Inflammatory macrophage treated with lipopolysaccharide for 4 hours (primary cell): ENCODE measurements around the gene LY6G6F.

Experiments used
- DNase-seq: peaks from one replicate; pipeline ENCODE4 v3.0.0-alpha.2; 2020

LY6G6F gene

GRCh38 chr6:31742894-31743293, 36.2 kb downstream of the LY6G6F start:
- DNase-seq: no peak

DNA sequence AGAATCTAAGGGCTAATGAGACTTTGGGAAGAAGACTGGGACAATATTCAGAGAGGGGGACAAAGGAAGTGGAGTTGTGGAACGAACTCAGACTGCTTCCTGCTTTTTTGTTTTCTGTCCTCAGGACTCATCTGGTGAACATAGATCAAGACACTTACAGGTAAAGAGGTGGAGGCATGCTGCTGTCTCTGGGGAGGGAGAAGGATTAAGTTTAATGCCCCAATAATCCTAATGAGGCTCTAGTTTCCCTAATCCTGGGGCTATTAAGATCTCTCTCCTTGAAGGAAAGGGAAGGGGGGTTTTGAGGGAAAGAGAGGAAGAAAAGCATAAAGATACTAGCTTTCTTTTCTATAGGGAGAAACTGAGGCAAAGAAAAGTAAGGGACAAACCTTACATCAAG, 37.8 kb downstream of the LY6G6F start:
- DNase-seq: no peak

DNA sequence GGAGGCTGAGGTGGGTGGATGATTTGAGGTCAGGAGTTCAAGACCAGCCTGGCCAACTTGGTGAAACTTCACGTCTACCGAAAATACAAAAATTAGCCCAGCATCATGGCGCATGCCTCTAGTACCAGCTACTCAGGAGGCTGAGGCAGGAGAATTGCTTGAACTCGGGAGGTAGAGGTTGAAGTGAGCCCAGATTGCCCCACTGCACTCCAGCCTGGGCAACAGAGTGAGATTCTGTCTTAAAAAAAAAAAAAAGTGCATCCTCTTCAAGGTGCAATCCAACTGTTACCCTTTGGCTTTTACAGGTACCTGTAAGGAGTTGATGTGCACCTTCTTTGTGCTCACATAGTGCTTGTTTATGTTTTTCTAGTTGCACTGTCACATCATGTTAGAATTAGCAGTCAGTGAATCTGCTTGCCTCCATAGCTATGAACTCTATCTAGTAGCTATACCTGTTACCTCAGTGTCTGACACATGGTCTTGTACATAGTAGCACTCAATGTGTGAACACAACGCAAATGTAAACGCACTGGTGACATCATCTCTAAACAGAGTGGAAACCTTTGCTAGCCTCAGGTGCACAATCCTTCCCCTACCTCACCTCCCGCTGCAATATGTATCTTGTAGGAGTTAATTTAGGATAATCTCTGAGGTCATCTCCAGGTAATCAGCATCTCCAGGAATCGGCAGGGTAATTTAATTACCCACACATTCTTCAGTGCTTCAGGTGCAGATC, 42.8 kb downstream of the LY6G6F start:
- no peak for DNase-seq

DNA sequence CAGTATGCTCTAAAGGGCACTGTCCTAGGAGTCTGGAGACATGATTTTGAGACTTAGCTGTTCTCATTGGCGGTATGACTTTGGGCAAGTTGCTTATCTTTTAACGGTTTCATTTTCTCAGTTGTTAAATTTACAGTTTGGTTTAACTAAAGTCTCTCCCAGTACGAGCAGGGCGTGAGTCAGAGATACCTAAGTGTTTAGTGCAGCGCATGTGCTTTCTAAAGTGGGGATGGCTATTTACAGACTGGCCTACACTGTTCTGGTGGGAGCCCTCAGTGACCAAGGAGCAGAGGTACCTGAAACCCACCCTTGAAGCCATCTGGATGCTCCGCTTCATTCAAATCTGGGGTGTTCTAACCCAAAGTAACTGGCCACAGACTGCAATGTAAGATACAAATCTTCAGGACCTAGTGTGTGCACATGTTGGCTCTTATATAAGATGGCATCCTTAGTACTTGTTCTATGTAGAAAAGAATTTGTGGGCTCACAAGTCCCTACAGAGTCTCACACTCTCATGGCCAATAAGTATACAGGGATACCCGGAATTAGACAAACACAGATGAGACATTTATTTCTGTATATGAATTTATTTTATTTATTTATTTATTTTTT, 43.9 kb downstream of the LY6G6F start:
- DNase-seq: no peak

DNA sequence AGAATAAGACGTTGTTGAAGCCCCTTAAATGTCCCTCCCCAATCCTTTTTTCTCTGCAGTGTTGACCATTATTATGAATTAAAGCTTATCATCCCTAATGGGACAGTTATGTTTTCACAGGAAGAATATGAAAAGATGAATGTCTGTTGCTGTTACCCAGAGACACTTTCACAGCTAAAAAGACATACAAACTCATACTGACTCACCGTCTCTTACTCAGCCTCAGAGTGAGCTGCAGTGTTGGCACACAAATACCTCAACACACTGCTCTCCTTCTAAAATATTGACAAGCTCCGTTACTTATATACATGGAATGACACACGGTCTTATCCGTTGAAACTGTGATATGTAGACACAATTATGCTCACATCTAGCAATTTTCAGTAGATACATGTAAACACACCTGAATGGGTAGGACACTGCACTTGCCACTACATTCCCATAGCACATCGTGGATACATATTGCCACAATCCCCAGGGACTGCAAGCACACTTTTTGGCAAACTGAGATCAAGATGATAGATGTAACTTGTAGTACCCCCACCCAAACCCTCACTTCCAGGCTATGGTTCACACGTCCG, 46.2 kb downstream of the LY6G6F start:
- no peak for DNase-seq

DNA sequence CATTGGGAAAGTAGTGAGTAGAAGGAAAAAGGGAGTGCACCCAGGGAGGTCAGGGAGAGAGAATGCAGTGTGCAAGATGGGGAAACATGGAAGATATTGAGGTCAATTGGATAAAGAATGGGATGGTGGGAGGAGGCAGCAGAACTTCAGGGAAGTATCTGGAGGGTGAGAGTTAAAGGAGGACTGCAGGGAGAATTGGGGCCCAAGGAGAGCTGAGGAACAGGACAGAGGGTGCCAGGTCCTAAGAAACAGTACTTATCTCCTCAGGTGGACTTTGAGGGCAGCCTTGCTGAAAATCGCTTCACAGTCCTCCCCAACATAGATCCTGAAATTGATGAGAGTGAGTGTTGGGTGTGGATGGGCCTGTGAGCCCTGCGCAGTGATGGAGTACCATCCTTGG, 51.6 kb downstream of the LY6G6F start:
- no peak for DNase-seq
